Measurements from ENCODE around the gene MACROD2.

DNA sequence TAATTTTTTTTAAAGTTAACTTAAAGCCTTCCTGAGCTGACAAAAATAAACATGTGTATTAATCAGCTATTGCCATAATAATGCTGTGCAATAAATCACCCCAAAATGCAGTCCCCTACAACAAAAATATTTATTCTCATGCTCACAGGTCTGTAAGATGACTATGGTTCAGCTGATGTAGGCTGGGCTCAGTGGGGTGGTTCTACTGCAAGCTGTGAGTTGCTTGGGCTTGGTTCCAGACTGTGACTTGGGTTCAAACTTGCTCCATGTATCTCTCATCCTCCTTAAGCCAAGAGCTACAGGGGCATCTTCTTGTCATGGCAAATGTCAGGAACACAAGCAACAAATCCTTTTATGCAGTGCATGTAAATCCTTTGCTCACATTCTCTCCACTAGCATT is 1933.6 kb downstream of the MACROD2 start:
- TF ChIP-seq POLR2AphosphoS5 (IDR thresholded peaks at IDR 0.05): no peak
- TF ChIP-seq, protein P1, sequence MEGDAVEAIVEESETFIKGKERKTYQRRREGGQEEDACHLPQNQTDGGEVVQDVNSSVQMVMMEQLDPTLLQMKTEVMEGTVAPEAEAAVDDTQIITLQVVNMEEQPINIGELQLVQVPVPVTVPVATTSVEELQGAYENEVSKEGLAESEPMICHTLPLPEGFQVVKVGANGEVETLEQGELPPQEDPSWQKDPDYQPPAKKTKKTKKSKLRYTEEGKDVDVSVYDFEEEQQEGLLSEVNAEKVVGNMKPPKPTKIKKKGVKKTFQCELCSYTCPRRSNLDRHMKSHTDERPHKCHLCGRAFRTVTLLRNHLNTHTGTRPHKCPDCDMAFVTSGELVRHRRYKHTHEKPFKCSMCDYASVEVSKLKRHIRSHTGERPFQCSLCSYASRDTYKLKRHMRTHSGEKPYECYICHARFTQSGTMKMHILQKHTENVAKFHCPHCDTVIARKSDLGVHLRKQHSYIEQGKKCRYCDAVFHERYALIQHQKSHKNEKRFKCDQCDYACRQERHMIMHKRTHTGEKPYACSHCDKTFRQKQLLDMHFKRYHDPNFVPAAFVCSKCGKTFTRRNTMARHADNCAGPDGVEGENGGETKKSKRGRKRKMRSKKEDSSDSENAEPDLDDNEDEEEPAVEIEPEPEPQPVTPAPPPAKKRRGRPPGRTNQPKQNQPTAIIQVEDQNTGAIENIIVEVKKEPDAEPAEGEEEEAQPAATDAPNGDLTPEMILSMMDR (IDR thresholded peaks at IDR 0.05): no peak
- no peak for TF ChIP-seq POLR2A (IDR thresholded peaks at IDR 0.05)
- TF ChIP-seq EP300 (IDR thresholded peaks at IDR 0.05; ENCODE audit: low read depth): no peak
